GM19023 (cell line): ENCODE results near the gene CWC22.
"Not testable (repeated sequence)": the region's sequence is repeated elsewhere in the genome, so short reads cannot be mapped to it uniquely, and the experiment has no call there.

Source experiments
- ATAC-seq: cut with Tn5 transposase; IDR thresholded peaks from one replicate; pipeline ENCODE4 v1.9.1; 2021; ENCODE audit warnings: mild to moderate bottlenecking, moderate library complexity; ENCODE audit not compliant: unreplicated experiment

The CWC22 gene

DNA sequence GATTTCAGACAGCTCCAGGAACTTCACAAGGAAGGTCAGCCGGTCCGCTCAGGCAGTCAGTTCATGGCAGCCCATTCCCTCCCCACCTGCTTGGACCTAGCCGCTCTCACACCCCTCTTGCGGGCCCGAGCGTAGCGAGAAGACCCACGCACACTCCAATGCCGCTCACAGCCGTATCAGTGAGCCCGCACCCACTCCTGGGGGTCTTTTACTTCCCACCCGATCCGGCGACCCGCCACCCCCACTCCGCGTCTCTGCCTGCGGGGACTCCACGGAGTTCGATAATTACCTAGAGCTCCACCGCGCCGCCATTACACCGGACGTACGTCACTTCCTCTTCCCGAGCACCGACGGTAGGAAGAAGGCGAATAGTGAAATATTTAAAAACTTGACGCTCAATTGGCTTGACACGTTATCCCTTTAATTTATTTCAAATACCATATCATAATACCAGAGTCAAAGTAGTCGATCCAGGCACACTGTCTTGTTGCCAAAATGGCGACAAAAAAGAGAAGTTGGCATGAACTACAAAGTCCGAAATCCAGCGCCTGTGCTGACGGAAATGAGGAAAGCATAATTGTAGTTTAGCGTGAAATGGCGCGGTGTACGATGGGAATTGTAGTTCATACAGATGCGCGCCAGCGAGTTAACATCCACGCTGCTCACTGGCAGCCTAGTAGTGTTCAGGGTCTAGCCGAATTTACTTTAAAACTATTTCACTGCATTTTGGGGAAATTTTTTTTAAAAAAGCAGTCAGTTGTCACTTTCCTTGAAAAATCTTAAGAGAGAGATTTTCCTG is at the start of gene CWC22:
Gene CWC22, minus strand, starts transcription at position 517 of the 799 bp plus-strand sequence. CDS start 13,956 bp downstream, outside the sequence.
- peak; percentile 98 for ATAC-seq

DNA sequence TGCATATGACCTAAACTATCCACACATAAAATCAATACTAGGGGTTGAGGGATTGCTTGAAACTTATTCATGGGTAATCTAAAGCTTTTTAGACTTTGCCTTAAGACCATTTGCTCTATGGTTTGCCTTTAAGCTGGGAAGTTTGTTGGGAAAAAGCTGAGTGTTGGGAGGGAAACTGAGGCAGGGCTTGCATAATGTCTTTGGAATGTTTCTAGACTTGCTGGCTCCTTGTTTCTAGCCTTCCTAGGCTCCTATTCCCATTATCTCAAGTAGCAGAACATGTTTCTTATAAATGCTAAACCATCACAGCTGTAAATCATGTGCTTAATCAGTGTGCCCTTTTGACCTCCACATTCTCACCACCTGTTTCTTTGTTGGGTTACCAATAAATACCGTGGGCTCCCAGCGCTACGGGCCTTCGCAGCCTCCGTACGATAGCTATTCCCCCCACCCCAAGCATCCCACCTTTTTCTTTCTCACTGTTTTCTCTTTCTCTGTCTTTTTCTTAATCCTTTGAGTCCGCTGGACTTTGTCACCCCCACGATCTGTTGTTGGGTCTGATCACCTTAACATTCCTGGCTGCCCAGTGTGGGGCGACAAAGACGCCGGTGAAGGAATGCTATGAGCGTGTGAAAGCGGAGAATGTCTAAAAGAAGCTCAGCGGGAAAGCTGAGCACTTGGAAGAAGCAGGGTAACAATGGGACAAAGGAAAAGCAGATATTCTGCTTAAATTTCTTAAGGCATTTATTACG is 49.4 kb upstream of the CWC22 start:
- ATAC-seq: no peak

DNA sequence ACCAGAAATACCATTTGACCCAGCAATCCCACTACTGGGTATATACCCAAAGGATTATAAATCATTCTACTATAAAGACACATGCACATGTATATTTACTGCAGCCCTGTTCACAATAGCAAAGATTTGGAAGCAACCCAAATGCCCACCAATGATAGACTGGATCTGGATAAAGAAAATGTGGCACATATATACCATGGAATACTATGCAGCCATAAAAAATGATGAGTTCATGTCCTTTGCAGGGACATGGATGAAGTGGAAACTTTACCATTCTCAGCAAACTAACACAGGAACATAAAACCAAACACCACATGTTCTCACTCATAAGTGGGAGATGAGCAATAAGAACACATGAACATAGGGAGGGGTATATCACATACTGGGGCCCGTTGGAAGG is 47.5 kb upstream of the CWC22 start:
- ATAC-seq: not testable (repeated sequence)

DNA sequence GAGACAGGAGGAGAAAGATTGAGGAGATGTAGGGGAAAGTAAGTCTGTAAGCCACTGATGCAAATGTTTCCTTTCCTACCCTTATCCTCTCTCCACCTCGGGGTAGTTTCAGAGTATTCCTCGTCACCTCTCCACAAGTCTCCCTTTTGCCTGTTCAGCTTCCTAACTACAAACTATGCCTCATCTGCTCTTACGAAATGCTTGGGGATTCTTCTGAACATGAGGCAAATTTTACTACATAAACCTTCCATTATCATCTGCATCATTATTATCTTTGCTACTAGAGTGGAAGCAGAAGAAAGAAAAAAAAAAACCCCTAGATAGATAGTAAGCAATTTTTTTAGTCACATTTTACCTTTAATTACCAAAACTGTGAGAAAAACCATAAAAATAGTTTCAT is 43.1 kb upstream of the CWC22 start:
- ATAC-seq: no peak

DNA sequence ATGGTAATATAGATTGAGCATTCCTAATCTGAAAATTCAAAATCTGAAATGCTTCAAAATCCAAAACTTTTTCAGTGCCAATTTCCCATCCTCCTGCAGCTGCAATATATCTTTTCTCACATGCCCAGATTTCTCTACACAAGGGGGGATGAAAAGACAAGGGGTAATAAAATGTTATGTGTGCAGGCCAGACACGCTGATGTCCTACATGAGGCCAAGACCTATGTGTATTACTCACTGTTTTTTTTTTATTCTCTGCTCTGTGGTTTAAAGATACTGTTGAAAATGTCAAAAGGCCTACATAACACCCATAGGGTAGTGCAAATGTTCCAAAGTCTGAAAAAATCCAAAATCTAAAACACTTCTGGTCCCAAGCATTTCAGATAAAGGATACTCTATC is 41.2 kb upstream of the CWC22 start:
- ATAC-seq: no peak

DNA sequence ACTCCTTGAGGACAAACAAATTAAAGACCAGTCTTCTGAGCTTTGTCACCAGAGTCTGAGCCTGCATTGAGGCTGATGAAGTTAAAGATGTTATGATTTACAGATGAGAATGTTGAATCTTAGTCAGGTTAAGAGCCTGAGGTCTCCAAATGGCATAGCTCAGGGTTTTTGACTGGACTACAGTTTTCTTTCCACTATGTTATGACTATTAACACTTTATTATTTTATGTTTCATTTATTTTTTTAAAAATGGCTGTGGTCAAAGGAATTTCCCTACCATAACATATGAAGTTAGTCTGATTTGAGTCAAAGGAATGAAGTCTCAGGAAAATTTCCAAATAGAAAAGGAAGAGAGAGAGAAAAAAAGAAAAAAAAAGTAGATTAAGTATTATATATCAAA is 39.7 kb upstream of the CWC22 start:
- no peak for ATAC-seq

DNA sequence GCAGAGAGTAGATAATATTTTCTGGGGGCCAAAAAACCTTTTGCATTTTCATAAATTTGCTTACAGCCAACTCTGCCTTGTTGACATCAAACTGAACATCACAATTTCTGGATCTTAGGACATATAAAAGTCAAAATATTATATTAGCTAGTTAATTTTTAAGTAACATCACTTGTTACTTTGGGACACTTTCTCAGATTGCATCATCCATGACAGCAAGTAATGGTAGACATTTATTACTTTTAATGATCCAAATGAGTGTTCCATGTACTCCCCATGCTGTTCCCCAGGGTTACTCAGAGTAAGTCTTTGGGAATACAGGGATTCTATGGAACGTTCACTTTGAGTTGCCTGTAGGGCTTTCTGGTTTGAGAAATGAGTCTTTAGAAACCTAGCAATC is 39.1 kb upstream of the CWC22 start:
- no peak for ATAC-seq

DNA sequence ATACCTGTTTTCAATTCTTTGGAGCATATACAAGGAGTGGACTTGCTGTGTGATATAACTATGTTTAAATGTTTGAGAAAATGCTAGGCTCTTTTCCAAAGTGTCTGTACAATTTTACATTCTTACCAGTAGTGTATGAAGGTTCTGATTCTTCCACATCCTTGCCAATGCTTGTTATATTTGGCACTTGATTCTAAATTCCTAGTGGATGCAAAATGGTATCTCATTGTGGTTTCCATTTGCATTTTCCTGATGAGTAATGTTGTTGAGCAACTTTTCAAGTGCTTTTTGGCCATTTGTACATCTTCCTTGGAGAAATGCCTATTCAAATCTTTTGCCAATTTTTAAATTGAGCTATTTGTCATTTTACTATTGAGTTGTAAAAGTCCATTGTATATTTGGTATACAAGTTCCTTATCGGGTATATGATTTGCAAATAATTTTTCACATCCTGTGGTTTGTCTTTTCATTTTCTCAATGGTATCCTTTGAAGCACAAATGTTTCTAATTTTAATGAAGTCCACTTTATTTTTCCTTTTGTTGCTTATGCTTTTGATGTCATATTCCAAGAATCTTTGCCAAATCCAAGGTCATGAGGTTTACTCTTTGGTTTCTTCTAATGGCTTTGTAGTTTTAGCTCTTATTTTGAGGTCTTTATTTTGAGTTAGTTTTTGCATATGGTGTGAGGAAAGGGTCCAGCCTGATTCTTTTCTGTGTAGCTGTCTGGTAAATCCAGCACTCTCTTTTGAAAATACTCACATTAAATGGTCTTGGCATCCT is 33.2 kb upstream of the CWC22 start:
- ATAC-seq: no peak

DNA sequence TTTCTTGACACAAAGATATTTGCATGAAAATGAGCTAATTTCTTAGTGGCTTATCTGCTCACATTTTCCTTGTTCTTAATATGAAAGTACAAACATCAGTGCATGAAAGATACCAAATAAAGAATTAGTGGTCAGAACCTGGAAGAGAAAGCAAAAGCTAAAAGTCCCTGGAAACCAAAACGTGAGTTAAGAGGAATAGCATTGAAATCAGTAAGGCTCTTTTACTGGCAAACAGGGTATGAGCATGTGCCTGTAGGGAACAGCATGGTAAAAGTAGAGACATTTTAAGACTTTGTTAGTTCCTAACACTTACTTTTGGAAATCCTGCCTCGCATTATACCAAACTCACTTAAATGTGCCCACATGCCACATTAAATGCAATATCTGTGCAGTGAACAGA is 31.9 kb upstream of the CWC22 start:
- ATAC-seq: no peak

DNA sequence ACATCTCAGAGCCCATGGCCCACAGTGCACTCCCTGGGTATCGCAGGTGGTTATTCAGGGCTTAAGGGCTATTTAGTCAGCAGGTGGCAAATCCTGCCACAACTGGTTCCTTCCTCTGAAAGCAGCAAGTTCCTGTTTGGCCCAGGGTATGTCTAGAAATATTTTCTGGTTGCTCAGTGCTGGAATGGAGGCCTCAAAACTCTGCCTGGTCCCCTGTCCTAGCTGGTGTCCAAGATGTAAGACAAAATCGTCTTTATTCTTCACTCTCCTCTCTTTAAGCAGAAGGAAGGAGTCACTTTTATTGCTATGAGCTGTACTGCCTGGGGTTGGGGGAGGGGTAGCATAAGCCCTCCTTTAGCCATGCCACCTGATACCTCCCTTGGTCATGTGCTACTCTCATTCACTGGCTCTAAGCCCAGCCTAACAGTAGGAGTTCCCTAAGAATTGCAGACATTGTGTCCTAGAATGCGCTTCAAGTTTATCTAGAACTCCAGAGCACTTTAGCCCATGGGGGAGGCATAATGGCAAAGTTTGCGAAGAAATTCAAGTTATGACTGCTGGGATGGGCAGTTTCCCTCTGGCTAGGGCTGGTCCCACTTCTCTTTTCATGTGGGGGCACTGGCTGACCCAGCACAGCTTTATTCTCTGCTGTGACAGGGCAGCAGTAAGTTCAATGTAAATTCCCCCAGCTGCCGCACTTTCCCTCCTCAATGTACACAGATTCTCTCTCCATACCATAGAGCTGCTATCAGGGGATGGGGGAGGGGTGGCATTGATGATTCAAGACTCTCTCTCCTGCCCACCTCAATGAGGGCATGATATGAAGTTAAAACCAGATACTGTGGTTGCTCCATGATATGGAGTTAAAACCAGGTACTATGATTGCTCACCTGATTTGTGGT is 27.1 kb upstream of the CWC22 start:
- no peak for ATAC-seq

DNA sequence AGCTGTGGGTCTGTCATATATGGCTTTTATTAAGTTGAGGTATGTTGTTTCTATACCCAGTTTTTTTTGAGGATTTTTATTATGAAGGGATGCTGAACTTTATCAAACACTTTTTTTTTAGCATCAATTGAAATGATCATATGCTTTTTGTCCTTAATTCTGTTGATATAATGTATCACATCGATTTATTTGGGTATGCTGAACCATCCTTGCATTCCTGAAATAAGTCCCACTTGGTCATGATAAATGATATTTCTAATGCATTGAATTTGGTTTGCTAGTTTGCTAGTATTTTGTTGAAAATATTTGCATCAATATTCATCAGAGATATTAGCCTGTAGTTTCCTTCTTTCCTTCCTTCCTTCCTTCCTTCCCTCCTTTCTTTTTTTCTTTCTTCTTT is 22.5 kb upstream of the CWC22 start:
- no peak for ATAC-seq

DNA sequence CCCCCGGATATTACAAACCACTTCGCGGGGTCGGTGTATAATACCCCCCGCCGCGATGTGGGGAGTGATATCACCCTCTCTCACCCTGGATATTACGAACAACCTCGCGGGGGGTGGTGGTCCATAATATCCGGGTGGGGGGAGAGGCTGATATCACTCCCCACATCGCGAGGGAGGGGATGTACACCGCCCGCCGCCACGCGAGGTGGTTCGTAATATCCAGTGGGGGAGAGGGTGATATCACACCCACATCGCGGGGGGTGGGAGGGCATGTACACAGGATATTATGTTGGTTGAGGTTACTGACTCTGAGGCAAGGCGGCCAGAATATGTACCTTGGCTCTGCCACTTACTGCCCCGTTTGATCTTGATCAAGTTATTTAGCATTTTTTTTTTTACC is 14.8 kb upstream of the CWC22 start:
- no peak for ATAC-seq

DNA sequence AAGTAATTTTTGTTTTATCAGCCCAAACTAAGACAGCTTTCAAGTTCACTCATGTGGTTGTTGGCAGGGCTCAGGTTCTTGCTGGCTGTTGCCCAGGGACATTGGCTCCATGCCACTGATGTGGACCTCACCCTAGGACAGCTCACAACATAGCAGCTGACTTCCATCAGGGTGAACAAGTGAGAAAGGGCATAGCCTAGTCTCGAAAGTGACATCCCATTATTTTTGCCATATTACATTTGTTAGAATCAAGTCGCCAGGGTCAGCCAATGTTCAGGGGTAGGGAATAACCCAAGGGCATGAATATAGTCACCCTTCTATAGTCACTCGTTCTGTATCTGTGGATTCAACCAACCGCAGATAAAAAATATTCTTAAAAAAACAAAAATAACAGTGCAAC is 10.7 kb upstream of the CWC22 start:
- ATAC-seq: no peak

DNA sequence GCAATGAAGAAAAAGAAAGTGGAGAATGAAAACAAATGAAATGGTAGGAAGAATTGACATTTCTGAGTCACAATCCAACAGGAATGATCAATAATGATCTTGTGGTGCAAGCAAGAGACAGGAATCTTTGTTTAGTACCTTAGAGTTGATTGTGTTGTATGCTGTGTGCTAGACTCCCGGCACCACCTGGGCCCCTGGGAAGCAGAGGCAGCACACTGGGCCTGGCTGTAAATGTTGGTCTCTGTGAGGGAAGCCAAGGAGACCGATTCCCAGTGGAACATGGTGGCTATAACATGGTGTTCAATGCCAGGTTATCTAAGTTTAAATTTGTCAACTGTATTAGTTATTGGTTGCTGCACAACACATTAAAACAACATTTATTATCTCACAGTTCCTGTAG is 9.8 kb upstream of the CWC22 start:
- no peak for ATAC-seq

DNA sequence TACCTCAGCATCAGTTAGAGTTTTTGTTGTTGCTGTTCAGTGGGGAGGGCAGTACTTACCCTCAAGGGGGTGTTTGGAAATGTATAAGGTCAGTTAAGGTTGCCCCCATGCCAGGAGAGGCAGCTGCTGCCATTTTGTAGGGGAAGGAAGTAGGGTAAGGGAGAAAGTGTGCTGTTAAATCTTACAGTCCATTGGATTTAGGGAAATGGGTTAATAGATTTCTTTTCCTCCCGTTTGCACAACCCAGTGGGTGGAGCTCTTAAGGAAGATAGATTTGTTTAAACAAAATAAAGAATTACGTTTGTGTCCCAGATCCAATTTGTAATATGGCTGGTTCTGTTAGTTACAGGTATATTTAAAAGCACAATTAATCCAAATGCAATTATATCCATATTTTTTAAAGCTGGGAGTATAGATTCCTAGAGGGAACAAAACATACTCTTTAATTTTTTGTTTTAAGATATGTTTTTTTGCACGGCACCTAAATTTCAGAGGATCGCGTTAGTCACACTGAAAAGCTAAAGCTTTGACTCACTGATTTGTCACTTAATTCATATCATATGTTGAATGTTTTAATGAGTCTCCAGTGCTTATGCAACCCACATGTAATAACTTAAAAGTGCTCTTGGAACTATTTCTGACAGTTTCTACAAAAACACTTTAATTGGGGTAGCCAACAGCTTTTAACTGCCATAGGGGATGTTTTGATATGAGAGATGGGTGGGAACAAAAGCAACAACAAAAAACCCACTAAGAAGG is 9.0 kb upstream of the CWC22 start:
- ATAC-seq: no peak

DNA sequence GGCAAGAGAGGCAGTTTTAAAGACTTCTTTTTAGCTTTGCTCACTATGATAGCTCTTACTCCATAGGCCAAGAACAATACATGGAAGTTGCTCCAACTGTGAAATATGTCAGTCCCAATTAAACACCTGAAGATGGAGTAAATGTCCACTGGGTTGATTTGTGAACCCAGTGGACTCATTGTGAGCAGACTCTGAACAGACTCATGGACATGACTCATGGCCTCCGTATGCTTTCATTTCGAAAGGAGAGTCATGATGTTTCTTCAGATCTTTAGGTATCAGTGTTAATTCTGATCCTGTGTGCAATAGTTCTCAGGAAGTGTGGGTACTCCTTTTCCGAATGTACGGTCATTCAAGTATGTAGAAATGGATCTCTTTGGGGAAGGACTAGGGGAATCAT is 5.4 kb upstream of the CWC22 start:
- ATAC-seq: no peak

DNA sequence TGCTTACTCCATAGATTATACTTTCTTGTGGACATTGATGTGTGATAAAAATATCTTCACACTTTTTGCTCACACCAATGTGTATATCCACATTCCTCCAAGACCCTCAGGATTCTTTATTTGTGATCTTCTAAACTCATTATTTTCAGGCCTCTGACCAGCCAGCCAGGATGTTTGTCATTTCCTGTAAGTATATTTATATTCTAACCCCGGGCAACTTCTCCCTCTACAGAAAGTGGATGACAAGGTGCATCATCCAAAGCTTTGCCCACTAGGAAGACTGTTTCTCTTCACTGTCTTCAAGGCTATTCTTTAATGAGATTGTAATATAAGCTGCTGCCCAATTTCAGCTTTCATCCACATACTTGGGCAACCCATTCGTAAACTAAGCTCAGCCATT is 3.6 kb upstream of the CWC22 start:
- ATAC-seq: no peak

DNA sequence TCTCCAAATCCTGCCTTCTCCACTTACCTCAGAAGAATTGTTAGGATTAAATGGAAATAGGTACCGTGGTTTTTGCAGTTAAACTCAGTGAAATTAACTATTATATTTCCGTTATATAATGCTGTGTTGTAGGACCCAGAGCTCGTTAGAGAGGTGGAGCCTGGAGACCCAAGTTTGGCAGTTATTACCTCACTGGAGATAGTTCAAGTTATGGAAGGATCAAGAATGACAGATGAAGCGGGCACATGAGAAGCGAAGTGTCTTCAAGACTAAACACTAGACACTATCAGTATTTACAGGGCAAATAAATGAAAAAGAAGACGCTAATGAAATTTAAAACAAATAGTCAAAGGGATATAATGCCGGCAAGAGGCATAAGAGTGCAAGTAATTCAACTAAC is 866 bp downstream of the CWC22 start:
- ATAC-seq: no peak

DNA sequence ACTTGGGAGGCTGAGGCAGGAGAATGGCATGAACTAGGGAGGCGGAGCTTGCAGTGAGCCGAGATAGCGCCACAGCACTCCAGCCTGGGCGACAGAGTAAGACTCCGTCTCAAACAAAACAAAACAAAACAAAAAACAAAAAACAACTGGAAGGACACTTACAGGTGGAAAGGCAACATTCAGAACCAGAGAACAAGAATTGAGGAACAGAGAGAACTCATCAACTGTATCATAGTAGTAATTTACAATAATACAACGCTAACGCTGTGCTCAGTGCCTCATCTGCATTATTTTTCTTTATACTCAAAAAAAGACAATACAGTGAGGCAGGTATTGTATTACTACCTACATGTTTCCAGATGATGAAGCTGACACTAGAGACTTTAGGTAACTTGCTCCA is 1.6 kb downstream of the CWC22 start:
- ATAC-seq: not testable (repeated sequence)

DNA sequence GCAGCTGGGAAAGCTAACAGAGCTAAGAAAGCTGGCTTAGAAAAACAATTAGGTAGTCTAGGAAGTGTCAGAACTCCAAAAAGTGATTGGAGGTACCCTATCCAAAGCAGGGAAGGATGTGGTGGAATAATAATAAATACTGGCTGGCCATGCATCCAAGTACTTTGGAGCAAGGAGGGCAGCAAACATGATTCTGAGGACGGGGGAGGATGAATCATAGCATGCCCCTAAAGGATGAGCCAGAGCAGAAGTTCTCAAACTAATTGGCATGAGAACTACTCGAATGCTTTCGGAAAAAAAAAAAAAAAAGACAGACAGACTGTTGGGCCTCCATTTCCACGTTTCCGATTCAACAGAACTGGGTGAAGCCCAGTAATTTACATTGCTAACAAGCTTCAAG is 2.4 kb downstream of the CWC22 start:
- no peak for ATAC-seq
